Bone marrow (tissue), 2 donors: Measurements from ENCODE around the gene ASIC2.

Experiments
- DNase-seq, 2 donors: peaks; one replicate each; lab custom pipeline; 2025; lab: John Stamatoyannopoulos, UW

The ASIC2 gene

DNA sequence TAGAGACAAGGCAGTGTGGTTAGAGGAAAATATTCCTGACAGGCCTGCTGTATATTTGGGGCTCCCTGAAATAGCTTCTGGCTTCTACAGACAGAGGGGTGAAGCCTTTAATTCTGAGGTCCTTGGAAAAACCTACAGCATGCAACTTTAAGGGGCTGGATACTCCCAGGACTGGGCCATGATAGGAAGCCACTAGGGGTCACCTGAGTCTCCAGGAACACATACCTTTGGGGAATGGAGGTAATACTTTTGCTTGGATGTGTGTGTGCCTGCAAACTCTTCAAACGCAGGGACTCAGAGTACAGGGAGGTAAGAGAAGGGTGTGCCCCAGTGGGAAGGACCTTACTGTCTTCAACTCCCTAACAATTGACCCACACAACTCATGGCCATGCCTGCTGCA, 4.1 kb downstream of the ASIC2 start:
- no peak for DNase-seq

DNA sequence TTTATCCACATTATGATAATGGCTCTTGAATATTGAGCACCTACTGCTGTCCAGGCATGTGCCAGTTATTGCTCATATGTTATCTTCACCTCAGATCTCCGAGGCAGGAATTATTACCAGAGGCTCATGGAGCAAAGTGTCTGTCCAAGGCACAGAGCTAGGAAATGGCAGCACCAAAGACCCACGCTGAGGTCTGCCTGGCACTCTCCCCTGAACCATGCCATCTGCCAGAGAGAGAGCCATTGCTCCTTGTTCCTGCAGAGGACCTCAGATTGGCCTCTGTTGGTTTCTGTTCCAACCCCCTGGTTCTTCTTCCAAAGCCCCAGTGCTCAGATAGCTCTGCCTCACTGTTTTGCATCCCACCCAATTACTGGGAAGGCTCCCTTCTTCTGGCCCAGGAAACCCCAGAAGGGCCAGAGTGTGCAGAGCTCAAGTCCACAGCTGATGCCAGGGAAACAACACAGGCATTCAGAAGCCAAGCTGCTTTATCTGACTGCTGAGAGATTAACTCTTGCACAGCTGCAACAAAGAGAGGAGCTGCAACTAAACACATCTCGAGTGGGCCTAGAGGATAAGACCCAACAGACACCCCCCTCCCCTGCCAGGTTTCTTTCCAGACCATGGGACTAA, 5.9 kb downstream of the ASIC2 start:
- no peak for DNase-seq

DNA sequence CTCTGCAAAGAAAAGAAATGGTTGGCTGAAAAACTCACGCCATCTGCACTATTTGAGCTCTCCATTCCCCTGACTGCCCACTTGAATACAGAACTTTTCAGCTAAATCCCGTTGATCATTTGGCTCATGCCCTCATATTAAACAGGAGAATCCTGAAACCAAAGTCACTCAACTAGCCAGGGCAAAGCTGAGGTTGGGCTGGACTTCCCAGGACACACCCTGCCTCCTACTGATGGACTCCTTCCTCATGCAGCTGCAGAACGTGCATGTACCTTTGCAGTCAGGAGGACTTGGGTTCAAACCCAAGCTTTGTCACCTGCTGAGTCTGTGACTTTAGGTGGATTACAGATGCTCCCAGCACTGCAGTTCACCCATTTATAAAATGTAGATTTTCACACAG, 7.7 kb downstream of the ASIC2 start:
- DNase-seq, result no peak

DNA sequence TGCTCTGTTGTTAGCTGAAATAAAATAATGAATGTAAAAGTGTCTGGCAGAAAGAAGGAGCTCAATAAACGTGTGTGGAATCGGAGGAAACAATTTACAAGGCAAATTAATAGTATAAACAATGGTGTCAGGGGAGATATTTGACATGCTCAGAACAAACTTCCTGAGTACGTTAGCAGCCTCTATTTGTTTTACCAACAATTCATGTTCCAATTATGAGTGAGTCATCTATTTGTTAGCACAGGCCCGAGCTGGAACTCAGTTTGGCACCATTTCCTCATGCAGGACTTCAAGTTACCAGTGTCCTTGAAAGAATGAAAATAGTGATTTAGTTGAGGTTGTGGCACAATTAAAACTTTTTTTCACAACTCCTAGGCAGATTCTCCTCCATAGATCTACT, 9.1 kb downstream of the ASIC2 start:
- no peak for DNase-seq

DNA sequence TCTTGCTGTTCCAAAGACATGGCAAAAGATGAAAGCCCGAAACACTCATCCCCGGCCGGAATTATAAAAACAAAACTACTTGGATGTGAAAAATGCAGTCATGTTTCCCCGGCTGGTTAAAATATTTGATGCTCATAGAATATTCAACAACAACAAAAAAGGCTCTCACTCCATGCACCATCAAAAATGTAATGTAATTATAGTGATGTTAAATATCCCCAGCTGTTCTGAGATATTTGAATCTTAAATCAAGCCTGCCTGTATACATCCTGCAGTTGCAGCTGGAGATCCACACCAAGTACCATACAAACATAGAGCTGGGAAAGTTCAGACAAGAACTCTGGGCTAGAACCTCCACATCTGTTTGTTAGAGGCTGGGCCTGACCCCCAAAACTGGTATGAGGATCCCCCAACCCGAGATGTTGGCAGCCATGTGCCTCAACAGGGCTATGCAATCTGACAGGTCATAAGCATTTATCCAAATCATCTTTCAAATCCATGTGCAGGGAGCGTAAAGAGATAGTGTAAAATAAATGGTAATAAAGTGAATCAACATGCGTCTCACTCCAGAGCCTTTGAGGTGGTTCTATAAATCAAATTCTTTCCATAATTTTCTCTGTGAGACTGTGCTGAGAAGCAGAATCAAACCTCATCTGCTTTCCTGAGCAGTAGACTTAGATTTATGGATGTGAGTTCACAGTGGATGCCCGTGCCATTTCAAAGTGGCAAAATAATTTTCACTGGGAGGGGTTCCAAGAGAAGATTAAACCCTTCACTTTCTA, 12.7 kb downstream of the ASIC2 start:
- DNase-seq, result no peak

DNA sequence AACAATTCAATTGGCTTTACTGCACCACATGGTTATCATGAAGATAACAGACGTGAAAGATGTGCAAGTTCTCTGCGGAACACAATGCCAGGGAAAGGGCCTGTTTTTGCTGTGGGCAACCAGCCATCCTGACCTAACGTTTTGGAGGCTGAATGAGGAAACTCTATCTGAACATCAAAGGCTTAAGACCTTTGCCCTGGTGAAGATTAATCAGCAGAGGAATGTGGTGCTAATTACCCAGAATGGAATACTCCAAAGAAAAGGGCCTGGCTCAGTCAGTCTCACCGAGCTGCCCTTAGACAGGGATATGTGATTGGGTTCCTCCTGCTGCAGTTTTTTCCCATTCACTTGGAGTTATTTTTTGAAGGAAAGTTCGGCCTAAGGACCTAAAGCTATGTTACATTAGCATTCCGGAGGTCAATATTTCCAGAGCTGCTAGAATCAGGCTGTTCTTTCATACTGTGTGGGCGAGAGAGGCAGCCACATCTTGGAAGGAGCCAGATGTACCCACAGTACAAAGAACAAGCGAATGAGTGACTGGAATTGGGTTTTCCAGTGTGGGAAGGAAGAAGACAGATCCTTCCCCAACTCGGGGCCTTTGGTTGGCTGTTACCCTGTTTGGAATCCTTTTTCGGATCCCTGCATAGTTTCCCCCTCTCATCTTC, 15.5 kb downstream of the ASIC2 start:
- DNase-seq, result no peak

DNA sequence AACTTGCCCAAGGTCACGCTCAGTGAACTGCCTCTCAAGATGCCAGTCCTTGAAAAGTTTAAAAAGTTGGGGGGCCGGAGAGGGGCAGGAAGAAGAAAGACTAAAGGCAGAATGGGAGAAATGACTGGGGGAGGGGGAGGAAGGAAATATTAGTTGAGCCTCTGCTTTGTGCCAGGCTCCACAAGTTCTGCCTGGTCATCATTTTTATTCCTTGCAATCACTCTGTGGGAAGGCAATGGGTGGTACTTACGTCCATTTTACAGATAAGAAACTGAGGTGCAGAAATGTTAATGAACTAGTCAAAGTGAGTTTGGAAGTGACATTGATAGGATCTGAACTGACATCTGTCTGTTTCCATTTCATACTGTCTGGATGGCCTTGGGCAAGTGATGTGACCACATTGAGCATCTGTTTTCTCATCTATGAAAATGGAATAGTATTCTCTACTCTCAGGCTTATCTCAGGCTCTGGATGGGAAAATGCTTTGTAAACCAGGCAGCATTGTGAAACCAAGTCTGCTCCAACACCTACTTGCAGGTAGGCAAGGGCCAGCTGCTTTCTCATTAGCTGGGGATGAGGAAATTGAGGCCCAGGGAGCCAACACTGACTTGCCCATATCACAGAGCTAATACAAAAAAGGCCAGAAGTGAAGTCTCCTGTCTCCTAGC, 19.2 kb downstream of the ASIC2 start:
- DNase-seq, result no peak

DNA sequence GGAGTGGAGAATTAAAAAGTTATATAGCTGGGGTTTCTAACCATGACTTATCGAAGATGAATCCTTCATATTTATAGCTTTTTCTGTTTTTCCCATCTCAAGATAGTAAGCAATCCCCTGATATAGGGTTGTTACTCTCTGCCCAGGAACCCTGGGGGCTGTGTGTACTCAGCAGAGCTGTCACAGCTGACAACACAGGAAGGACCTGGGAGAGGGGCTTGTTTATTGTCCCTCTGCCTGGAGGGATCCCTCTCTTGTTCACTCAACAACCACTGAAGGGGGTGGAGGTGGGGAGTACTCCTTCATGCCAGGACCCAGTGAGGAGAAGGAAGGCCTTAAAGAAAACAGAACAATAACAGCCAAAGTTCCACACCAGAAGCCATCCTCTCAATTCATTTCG, 19.8 kb downstream of the ASIC2 start:
- no peak for DNase-seq

DNA sequence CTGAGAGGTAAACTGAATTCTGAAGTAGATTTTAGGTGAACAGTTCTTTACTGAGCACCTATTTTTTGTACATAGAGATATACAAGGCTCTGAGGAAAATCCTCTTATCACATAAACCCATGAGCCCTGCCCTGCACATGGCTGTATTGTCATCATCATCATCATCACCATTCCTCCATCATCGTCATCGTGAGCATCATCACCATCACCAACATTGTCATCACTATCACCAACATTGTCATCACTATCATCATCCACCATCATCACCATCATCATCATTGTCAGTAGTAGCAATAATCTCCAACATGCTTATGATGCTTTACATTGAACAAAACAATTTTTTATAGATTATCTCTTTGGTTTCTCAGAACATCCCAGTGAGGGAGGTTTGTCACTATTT, 20.7 kb downstream of the ASIC2 start:
- no peak for DNase-seq

DNA sequence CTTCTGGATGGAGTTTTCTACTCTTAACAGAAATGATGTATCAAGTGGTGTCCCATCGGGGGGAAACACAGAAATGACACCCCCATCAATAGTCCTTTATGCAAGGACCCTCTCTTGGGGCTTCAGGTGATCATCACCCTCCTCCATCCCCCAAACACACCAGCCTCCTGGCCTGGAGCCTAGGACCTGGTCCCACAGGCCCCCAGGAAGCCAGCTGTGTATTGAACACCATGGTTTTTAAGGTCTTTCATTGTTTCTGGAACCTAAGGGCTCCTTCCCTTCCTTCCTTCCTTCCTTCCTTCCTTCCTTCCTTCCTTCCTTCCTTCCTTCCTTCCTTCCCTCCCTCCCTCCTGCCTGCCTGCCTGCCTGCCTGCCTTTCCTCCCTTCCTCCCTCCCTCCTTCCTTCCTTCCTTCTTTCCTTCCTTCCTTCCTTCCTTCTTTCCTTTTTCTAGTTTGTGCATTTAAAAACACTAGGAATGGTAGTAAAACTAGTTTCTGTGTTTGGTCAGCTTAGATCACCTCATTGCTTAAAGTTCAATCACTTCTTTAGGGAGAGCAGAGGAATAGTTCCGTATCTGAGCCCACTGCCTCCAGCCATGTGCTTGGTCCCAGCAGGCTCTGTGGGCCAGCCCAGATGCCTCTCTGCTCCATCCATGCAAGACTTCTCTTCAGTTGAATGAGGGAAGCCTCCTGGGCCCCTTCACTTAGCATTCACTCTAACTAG, 23.6 kb downstream of the ASIC2 start:
- no peak for DNase-seq

DNA sequence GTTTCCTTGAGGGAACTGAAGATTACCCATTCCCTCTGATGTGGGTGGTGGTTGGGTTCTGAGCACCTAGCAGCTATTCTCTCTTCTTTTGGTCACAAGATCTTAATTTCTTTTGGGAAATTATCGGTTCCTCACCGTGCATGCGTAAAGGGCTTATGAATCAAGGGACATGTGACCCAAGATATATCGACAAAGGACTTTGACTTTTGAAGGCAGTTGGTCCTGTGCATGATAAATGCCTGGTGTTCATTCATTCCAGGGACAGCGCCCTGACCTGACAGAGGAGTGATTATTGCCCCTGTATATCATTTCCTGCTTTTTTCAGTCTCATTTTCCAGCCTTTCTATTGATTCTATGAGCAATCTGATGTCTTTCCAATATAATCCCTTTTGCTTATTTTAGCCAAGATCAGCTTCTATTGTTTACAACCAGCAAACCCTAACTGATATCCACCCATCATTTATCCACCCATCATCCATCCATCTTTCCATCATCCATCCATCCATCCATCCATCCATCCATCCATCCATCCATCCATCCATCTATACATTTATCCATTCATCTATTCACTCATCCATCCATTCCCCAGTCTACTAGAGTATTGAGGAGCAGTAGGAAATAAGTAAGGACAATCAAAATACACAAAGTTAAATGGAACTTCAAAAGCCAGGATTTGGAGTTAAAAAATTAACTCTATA, 25.1 kb downstream of the ASIC2 start:
- DNase-seq, result no peak

DNA sequence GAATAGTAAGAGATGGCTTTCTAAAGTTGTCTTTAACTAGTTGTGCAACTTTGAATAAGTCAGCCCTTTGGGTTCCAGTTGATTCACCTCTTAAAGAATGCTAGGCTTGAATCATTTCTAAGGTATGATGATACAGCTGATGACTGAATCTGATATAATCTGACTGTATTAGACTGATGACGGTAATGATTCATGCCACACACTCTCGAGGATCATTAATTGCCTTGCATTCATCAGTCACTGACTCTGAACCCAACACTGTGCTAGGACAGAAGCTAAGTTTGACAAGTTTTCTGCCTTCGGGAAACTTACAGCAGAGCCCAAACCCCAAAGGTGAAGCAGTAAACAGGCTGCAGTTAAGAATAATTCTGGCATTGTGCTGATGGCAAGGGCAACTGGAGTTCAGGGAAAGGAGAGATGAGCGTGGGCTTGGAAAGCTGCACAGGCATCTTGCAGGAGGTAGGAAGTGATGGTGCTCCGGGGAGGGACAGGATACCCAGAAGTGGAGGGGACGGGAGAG, 25.8 kb downstream of the ASIC2 start:
- DNase-seq, result no peak

DNA sequence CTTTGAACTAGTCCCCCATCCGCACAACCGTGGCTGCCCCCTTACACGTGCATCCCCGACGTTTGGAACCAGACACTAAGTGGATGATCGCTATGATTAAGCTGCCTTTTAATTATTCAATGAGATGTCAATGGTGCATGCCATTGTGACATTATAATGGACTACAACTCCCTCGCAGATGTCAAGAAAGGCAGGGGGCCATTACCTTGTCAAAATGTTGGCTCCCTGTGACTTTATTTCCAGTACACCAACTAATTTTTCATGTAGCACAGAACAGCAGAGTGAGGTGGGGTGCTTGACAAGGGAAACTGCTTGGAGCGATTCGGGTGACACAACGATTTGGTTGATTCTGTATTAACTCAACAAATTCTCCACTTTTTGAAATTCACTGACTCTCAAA, 26.5 kb downstream of the ASIC2 start:
- no peak for DNase-seq

DNA sequence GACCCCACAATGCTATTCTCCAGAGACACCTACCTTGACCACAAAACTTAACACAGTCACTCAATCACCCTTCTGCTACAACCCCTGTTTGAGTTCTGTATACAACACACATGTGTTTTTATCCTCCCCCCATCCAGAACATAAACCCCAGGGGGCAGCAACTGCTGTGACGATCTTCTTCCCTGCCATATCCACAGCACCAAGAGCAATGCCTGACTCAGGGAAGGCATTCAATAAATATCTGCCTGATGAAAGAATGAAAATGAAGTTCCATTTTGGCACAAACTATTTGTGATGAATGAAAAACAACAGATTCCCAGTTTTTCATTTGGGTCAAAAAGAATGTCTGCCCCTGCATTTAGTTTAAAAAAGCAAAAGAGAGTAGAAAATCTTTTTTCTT, 27.0 kb downstream of the ASIC2 start:
- DNase-seq, result no peak

DNA sequence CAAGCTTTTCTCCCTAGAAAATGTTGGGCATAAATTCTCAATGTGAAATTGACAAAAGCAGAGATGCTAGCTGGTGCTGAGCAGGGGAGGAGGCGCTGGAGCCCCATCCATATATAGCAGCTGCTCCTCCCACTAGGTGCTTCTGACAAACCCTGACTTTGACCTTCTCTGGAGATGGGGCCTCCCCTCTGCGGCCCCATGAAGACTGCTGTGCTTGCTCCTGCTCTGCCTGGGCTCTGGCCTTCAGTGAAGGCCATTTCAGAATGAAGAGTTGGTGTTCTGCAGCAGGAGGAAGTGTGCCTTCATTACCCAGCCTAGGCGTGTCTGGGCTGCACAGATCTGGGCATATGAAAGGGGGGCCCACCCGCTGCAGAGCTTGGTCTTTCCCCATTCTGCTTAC, 29.7 kb downstream of the ASIC2 start:
- no peak for DNase-seq

DNA sequence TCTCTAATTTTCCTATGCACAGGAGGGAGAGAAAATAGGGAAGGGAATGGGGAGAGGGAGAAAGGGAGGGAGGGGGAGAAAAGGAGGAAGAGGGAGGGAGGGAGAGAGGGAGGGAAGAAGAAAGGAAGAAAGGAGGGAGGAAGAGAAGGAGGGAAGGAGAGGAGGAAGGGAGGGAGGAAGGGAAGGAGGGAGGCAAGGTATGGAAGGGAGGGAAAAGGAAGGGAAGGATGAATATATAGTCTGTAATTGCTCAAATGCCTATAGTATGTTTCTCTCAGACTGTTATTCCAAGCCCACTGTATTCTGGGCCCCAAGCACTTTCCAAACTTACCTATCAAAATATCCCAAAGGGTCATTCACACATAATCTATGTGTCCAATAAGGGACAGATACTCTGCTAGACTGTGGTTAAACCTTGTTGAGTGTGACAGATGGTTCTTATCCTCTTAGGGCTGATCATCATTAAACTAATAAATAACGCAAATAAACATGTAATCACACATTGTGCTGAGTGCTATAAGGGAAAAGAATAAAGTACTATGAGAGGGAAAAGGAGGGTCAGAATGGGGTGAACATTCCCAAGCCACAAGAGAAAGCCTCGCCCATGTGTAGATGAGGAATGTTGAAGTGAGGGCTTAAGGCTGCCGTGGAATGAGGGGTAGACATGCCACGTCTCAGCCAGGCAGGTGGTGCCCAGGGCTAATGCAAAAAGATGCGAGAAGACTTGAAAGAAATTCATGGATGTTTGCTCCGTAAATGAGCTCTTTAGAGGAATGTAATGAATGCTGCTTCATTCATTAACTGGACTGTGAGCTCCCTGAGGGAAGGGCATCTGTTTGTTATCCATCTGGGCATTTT, 30.6 kb downstream of the ASIC2 start:
- no peak for DNase-seq

DNA sequence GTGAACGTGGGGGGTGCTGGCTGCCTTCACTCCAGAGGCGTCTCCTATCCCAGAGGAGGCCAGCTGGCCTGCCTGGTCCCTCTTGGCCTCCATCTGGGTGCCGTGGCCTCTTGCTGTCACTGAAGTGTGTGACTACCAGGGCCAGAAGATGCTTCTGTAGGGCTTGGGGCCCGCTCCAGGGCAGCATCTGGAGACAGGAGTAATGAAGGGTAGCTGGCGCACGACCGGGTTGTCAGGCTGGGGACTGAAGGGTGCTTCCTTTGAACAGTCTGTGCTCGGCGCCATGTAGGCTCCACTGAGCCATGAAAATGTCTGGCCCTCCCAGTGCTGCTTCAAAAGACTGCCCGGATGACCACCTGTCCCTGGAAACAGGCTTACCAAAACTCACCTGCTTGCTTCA, 31.3 kb downstream of the ASIC2 start:
- DNase-seq, result no peak

DNA sequence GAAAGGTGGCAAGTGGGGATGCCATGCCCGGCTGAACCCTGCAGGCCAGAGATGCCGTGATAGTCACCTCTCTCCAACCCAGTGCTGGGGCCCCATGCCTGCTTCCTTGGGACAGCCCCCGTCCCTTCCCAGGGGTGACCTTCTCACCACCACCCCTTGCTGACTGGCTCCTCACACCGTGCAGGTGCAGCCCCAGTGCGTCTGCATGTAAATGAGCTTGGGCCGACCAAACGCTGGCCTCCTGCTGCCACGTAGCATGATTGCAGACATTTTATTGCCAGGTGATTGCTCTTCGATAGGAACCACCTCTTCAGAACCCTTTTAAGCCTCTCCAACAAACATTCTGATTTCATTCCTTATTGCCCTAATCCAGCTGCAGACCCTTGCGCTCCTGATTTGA, 32.5 kb downstream of the ASIC2 start:
- no peak for DNase-seq

DNA sequence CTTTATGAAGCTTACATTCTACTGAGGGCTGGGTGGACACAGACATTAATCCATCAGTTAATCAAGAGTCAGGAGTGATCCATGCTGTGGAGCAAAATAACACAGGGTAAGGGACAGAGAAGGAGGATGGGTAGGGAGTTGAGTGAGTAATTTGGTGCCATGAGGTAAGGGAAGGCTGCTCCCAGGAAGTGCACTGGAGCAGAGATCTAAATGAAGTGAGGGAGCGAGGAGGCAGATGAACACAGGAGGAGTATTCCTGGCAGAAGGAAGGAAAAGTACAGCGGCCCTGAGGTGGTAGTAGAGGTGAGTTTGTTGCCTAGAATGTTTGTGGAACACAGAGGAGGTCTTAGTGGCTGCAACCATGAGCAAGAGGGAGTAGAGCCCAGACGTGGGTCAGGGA, 34.8 kb downstream of the ASIC2 start:
- DNase-seq, result no peak

DNA sequence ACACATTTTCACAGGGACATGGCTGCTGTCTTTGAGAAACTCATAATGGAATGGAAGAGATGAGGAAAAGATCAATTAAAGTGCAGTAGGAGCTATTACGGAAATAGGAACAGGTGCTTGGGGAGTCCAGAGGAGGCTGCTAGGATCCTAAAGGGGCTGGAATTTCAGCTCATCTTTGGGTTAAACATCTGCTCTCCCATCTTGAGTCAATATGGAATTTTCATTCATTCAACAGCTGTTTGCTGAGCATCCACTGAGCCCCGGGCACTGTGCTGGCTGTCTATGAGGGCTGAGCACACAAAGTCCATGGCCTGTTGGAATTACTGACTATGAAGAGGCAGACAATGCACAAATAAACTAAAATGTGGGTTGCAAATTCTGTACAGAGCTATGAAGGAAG, 47.9 kb downstream of the ASIC2 start:
- no peak for DNase-seq
